ENCODE measurements around the gene ARHGAP24. TPM values are rescaled to one million over a fixed set of nuclear protein-coding genes. Genes with fewer than 3 reads are reported as not detected.

Gene ARHGAP24
- total and polyA plus RNA-seq, 4 donors, result 1.8 to 15.2 (median 3.3) TPM

- Histone ChIP-seq H3K27ac (ENCODE audit: low read depth in 1 of 2, low read length in 2 of 2) (no peak overlapping the region), H3K4me3 (ENCODE audit: low read depth in 1 of 3, low read length in 3 of 3) (no peak overlapping the region)
- 73% methylated on average over 1 of the region's 1 CpG for WGBS
Measured at GRCh38 chr4:85866508-85866907, 391.6 kb downstream of the ARHGAP24 start.

GRCh38 chr4:85867271-85867670, 392.3 kb downstream of the ARHGAP24 start:
- Histone ChIP-seq H3K27ac (ENCODE audit: low read depth in 1 of 2, low read length in 2 of 2) (no peak overlapping the region), H3K9me3 (ENCODE audit: control insufficient read depth in 4 of 4, low read length in 3 of 4) (no peaks in the 10 kb centered on the region), H3K4me1 (ENCODE audit: control insufficient read depth in 4 of 4, insufficient read depth in 4 of 4, low read length in 3 of 4) (no peaks in the 10 kb centered on the region), H3K36me3 (ENCODE audit: control insufficient read depth in 4 of 4, insufficient read depth in 3 of 4, low read depth in 1 of 4, low read length in 3 of 4) (no peaks in the 10 kb centered on the region), H3K4me3 (ENCODE audit: low read depth in 1 of 3, low read length in 3 of 3) (no peak overlapping the region), H3K9ac (ENCODE audit: low read depth in 1 of 2, low read length in 2 of 2) (no peak overlapping the region), H3K27me3 (ENCODE audit: control insufficient read depth in 4 of 4, insufficient read depth in 4 of 4, low read length in 3 of 4) (no peaks in the 10 kb centered on the region)
- 86% methylated on average over 1 of the region's 1 CpG for WGBS
- no peak for DNase-seq (ENCODE audit: low spot score)
- no peak for TF ChIP-seq YY1 (IDR thresholded peaks at IDR 0.05)
- TF ChIP-seq FOXA1 (IDR thresholded peaks at IDR 0.05), result no peak
- TF ChIP-seq RAD21 (IDR thresholded peaks at IDR 0.05), result no peak
- no peak for TF ChIP-seq RXRA (IDR thresholded peaks at IDR 0.05)
- TF ChIP-seq, protein P1, sequence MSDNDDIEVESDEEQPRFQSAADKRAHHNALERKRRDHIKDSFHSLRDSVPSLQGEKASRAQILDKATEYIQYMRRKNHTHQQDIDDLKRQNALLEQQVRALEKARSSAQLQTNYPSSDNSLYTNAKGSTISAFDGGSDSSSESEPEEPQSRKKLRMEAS (IDR thresholded peaks at IDR 0.05), result no peak
- TF ChIP-seq EGR1 (IDR thresholded peaks at IDR 0.05; ENCODE audit: low read depth in 2 of 2), result no peak
- no peak for TF ChIP-seq JUND (IDR thresholded peaks at IDR 0.05)
- TF ChIP-seq TAF1 (conservative IDR thresholded peaks at IDR 0.05), result no peak
- no peak for TF ChIP-seq REST (IDR thresholded peaks at IDR 0.05)
- no peak for TF ChIP-seq FOXA2 (IDR thresholded peaks at IDR 0.05)
- TF ChIP-seq, protein P2, sequence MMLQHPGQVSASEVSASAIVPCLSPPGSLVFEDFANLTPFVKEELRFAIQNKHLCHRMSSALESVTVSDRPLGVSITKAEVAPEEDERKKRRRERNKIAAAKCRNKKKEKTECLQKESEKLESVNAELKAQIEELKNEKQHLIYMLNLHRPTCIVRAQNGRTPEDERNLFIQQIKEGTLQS (IDR thresholded peaks at IDR 0.05), result no peak
- no peak for TF ChIP-seq SP1 (IDR thresholded peaks at IDR 0.05)

More at GRCh38 chr4:85866508-85866907, 391.6 kb downstream of the ARHGAP24 start:
- Histone ChIP-seq H3K4me1 (ENCODE audit: control insufficient read depth in 4 of 4, insufficient read depth in 4 of 4, low read length in 3 of 4) (no peaks in the 10 kb centered on the region), H3K9ac (ENCODE audit: low read depth in 1 of 2, low read length in 2 of 2) (no peak overlapping the region), H3K36me3 (ENCODE audit: control insufficient read depth in 4 of 4, insufficient read depth in 3 of 4, low read depth in 1 of 4, low read length in 3 of 4) (no peaks in the 10 kb centered on the region), H3K27me3 (ENCODE audit: control insufficient read depth in 4 of 4, insufficient read depth in 4 of 4, low read length in 3 of 4) (no peaks in the 10 kb centered on the region), H3K9me3 (ENCODE audit: control insufficient read depth in 4 of 4, low read length in 3 of 4) (no peaks in the 10 kb centered on the region)
- no peak for DNase-seq (ENCODE audit: low spot score)
- TF ChIP-seq REST (IDR thresholded peaks at IDR 0.05), result no peak
- no peak for TF ChIP-seq CTCF (IDR thresholded peaks at IDR 0.05; ENCODE audit: low read depth, low read length, missing input control)
- TF ChIP-seq FOXA1 (IDR thresholded peaks at IDR 0.05), result no peak
- TF ChIP-seq SP1 (IDR thresholded peaks at IDR 0.05), result no peak
- TF ChIP-seq, protein P1 (IDR thresholded peaks at IDR 0.05), result no peak
- TF ChIP-seq JUND (IDR thresholded peaks at IDR 0.05), result no peak
- no peak for TF ChIP-seq YY1 (IDR thresholded peaks at IDR 0.05)
- no peak for TF ChIP-seq RAD21 (IDR thresholded peaks at IDR 0.05)
- TF ChIP-seq RXRA (IDR thresholded peaks at IDR 0.05), result no peak
- TF ChIP-seq, protein P2 (IDR thresholded peaks at IDR 0.05), result no peak

All from liver (tissue), 9 donors.